Heart left ventricle (tissue), 13 donors: ENCODE results near the gene MRPL46.

Experiments
- POLR2A ChIP-seq, 2 donors: fragments of 450-650 bp; IDR thresholded peaks; one replicate each; pipeline ENCODE4 v1.6.1; 2017; ENCODE audit warnings: antibody characterized with exemption in 2 of 2, mild to moderate bottlenecking in 2 of 2, moderate library complexity in 2 of 2
- TF ChIP-seq, protein P1 (sequence below), 12 donors: fragments of 200-600 bp; sonication (generic) in 4 of 12; IDR thresholded peaks; one replicate each; pipeline versions ENCODE4 v1.5.0 to v1.8.0; 2018 to 2022; ENCODE audit warnings: antibody characterized with exemption in 12 of 12, mild to moderate bottlenecking in 5 of 12
- donor health status: ischemic (EF 13 %, LVEDD 7.1; RV severe dilation, severe dysfunction).
- donor health status: DM: no; HTN: yes; CAD: no.
- donor health status: DM: no; HTN: no; CAD: no.
- donor health status: ischemic (EF 25% LVEDD 6.9; RV normal size, moderate dysfunction).
- donor health status: ischemic (EF 25% LVEDD 5.7; RV mildly dilated, moderate dysfunction).
- donor health status: ischemic (EF 35%, LVEDD 5.7; RV mildly dilated, moderate dysfunction).
- donor health status: nonischemic (EF 11% LVEDD 7.7; RV severe dilation, severe dysfunction).
- donor health status: DM: yes; HTN: yes; CAD: no.
- donor health status: PGD.
- donor health status: ischemic (EF 29% LVEDD 5.4; RV normal size, mild dysfunction).
- donor health status: nonischemic (EF 23%, LVEDD 6.1; RV moderate dilation, normal function).

DNA sequence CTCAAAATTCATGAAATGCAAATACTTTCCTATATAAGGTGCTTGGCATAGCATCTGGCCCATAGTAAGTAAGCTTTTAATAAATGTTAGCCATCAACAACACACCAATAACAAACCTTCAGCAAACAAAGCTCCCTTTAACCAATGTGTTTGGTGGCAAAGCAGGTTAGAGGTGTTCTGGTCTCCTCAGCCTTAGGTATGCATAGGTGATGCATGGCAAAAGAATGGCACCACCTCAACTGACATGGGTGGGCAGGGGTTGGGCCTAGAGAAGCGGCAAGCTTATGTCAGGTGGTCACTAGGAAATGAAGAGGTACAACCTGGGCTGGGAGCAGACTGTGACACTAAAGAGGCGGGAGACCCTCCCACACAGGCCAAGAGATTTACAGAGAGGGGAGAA lies 38.5 kb upstream of the MRPL46 start:
- TF ChIP-seq POLR2A (IDR thresholded peaks at IDR 0.05) = no peak
- TF ChIP-seq, protein P1, sequence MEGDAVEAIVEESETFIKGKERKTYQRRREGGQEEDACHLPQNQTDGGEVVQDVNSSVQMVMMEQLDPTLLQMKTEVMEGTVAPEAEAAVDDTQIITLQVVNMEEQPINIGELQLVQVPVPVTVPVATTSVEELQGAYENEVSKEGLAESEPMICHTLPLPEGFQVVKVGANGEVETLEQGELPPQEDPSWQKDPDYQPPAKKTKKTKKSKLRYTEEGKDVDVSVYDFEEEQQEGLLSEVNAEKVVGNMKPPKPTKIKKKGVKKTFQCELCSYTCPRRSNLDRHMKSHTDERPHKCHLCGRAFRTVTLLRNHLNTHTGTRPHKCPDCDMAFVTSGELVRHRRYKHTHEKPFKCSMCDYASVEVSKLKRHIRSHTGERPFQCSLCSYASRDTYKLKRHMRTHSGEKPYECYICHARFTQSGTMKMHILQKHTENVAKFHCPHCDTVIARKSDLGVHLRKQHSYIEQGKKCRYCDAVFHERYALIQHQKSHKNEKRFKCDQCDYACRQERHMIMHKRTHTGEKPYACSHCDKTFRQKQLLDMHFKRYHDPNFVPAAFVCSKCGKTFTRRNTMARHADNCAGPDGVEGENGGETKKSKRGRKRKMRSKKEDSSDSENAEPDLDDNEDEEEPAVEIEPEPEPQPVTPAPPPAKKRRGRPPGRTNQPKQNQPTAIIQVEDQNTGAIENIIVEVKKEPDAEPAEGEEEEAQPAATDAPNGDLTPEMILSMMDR (IDR thresholded peaks at IDR 0.05) = no peak
